DMS153 treated with DMSO at 0.1 percent for 48 hours (cell line): ENCODE results near the gene FURIN.
"Not testable (repeated sequence)": the region's sequence is repeated elsewhere in the genome, so short reads cannot be mapped to it uniquely, and the experiment has no call there.

Source experiments
- DNase-seq: peaks from one replicate; lab custom pipeline; 2025; ENCODE audit not compliant: unreplicated experiment; lab: John Stamatoyannopoulos, UW

The FURIN gene

GRCh38 chr15:90869601-90870353 lies 1.4 kb downstream of the FURIN start:
- DNase-seq, result no peak

DNA sequence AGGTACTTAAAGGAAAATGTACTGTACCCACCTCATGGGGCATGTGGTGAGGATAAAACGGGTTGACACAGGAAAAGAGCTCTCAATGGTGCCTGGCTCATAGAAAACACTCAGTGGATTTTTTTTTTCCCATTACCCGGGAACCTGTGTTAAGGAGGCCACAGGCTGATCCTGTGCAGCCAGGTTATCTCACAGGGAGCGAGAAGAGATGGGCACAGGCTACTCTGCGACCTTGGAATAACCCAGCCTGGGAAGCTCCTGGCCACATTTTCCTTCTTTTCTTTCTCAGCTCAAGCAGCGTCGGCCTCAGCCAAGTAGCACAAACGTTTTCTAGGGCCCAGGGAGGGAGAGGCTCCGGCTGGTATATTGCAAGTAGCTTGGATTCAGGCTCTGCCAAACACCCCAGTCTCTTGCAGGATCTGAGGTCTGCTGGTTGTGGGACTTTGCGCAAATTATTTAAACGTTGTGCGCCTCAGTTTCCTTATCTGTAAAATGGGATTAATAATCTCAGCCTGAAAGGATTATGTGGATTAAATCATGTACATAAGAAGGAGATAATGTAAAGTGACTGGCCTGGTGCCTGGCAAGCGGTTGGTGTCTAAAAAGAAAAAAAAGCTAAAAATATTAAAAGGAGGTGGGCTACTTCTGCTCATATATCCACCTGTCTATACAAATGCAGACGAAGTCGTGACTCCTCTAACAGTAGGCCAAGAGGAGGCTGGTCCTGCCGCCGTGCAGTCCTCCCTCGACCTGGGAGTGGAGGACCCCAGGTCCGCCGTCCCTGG lies 2.2 kb downstream of the FURIN start:
- no peak for DNase-seq

DNA sequence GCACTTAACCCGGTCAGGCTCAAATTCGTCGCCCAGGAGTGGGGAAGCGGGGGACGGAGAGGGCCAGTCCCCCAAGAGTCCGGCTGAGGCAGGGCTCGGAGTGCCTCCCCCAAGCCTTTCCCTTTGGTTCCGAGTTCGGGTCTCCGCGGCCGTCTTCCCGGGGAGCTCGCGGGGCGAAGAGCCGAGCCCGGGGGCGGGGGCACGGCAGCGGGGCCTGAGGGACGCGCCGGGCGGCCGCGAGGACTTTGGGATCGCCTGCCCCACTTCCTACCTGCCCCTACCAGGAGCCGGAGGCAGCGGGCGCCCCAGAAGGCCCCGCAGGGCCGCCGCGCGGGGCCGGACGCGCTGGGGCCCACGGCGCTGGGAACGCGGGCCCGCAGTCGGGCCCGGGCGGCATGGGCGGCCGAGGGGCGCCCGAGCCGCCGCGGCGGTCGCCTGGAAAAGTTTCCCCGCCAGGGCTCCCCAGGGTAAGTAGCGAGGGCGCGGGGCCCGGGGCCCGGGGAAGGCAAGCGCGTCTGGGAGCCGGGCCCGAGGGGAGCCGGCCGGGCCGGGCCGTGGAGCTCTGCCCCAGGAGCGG lies 2.8 kb downstream of the FURIN start:
- no peak for DNase-seq

DNA sequence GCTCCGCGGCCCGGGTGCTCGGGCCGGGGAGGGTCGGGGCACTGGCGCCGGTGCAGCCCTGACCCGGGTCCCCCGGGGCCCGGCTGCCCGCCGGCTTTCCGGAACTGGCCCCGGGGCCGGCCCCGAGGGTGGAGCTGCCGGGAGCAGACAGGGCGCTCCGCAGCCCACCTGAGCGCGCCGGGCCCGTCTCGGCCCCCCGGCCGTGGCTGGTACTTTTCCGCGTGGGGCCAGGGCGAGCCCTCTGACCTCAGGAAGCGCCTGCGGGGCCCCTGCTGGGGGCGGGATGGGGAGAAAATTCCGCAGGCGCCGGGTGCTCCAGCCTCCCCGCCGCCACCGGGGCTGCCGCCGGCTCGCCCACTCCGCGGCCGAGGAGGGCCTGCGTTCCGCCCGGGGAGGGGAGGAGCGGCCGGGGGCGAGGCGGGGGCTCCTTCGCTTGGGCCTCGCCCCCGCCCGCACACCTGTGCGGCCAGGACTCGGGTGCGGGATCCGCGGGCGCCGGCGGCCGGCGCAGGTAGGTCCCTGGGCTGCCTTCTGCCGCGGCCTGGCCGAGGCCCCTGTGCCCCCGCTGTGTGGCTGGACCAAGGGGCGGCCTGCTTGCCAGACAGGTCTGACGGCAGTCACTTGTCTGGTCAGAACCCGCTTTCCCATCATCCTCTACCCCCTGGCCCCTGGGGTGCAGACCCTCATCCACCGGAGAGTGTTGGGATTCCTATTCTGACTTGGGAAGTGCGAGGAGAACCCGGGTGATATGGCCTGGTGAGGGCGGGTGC lies 3.5 kb downstream of the FURIN start:
- no peak for DNase-seq

DNA sequence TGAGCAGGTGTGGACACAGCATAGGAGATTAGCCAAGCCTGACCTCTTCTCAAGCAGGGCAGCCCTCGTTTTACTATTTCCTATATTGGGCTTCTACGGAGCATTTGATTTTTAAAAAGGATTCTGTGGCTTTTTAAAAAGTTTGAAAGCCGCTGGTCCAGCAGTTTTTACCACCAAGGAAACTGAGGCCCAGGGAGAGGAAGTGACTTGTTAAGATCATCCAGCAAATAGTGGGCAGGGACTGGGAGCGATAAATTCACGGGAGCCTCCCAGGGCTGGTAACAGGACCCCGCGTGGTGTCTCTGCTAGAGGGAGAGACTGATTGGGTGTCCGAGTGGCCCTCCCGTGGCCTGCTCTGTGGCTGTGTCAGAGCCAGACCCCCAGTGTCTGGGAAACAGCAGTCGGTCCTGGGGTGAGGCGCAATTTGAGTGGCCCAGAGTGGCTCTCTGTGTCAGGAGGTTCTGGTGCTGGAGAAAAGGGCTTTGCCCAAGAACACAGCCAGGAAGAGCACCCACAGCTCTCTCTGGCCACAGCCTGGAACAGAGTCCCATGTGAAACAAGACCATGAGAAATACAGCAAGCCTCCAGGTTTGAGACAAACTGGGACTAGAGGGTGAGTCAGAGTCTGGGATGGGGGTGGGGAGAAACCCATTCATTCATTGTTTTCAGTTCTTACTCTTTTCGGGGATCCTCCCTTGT lies 4.2 kb downstream of the FURIN start:
- DNase-seq, result no peak

GRCh38 chr15:90873488-90873997 lies 5.2 kb downstream of the FURIN start:
- no peak for DNase-seq

DNA sequence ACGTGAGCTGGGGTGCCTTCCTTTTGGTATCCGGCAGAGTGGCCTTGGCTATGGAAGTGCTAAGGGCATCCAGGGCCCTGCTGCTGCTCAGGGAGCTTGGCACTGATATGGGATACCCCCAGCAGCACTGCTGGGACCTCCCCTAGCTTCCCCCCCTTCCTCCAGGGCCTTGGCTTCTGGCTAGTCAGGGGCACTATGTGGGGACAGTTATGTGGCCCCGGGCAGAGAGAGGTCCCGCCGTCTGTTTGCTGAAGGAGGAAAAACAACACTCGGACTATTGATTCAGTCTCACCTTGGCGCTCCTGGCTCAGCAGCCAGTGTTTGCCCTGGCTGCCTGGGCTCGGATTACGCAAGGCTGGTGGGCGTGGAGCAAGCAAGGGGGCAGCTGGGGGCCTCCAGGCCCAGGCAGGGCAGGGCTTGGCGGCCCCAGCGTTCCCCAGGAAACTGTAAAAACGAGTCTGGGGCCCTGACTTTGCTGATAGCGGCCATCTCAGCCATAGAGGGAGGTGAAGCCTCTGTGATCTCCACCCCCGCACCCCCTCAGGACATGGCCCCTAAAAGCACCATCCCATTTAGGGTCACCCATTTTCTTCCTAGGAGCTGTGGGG lies 5.7 kb downstream of the FURIN start:
- no peak for DNase-seq

DNA sequence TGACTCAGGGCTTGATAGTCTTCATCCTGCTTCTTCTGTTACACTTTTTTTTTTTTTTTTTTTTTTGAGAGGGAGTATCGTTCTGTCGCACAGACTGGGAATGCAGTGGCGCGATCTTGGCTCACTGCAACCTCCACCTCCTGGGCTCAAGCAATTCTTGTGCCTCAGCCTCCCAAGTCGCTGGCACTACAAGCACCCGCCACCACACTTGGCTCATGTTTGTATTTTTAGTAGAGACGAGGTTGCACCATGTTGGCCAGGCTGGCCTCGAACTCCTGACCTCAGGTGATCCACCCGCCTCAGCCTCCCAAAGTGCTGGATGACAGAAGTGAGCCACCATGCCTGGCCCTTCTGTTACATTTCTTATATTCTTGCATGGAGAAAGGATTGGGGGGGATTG lies 6.6 kb downstream of the FURIN start:
- DNase-seq, result not testable (repeated sequence)

DNA sequence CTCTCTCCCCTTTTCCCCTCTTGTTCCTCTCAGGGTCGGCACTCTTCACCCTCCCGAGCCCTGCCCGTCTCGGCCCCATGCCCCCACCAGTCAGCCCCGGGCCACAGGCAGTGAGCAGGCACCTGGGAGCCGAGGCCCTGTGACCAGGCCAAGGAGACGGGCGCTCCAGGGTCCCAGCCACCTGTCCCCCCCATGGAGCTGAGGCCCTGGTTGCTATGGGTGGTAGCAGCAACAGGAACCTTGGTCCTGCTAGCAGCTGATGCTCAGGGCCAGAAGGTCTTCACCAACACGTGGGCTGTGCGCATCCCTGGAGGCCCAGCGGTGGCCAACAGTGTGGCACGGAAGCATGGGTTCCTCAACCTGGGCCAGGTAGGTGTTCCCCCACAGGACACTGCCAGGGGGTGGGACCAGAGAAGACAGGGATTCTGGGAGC lies 7.2 kb downstream of the FURIN start:
- no peak for DNase-seq

GRCh38 chr15:90876046-90876445 lies 7.7 kb downstream of the FURIN start:
- no peak for DNase-seq

DNA sequence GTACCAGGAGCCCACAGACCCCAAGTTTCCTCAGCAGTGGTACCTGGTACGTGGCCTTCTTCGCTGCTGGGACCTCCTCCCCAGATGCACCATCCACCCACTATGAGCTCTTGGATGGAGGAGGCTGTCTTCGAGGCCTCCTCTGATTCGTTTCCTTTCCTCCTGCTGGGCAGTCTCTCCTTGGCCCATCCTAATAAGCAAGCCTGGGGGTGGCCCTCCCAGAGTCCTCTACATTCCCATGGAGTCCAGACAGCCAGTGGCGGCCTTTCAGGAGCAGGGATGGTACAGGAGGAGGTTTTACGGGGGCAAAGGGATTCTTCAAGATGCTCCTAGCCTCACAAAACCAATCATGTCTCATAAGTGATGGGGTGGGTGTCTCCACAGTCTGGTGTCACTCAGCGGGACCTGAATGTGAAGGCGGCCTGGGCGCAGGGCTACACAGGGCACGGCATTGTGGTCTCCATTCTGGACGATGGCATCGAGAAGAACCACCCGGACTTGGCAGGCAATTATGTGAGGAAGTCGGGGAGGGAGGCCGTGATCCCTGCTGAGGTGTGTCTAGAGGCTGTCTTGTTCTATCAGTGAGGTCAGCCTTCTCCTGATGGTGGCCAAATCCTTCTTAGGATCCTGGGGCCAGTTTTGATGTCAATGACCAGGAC lies 8.3 kb downstream of the FURIN start:
- DNase-seq, result no peak

DNA sequence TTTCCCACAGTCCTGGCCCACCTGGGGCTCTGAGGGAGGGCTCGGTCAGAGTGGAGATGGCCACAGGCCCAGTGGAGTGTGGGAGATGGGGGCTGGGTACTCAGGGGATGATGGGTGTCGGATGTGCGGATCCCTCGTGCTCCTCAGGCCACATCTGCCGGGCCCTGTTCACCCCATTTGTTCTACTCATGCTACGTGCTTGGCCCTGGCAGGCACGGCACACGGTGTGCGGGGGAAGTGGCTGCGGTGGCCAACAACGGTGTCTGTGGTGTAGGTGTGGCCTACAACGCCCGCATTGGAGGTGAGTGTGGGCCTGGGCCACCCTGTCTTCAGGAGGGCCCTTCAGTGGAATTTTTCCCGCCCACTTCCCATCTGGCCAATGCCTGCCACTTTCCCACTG lies 8.9 kb downstream of the FURIN start:
- no peak for DNase-seq

- DNase-seq, result no peak
Measured at GRCh38 chr15:90877996-90878395, 9.6 kb downstream of the FURIN start.

DNA sequence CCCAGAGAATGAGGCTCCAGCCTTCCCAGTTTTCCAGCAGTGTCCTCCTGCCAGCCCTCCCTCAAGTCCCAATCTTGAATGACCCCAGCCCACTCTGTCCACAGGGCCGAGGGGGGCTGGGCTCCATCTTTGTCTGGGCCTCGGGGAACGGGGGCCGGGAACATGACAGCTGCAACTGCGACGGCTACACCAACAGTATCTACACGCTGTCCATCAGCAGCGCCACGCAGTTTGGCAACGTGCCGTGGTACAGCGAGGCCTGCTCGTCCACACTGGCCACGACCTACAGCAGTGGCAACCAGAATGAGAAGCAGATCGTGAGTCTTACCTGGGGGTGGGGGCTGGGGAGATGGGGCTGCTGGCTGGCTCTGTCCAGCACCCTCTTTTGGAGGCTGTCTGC lies 10.3 kb downstream of the FURIN start:
- DNase-seq, result no peak

DNA sequence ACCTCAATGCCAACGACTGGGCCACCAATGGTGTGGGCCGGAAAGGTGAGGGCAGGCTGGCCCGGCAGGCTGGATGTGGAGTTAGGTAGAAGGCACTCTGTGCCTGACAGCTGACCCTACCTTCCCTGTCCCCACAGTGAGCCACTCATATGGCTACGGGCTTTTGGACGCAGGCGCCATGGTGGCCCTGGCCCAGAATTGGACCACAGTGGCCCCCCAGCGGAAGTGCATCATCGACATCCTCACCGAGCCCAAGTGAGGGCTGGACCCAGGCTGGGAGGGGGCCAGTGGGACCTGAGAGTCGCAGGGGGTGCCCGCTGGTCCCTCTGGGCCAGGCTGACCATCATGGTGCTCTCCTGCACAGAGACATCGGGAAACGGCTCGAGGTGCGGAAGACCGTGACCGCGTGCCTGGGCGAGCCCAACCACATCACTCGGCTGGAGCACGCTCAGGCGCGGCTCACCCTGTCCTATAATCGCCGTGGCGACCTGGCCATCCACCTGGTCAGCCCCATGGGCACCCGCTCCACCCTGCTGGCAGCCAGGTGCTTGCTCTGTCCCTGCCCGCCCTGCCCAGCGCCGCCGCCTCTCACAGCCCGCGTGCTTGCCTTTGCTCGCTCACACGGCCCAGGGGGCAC lies 11.5 kb downstream of the FURIN start:
- no peak for DNase-seq

GRCh38 chr15:90880381-90881145 lies 12.2 kb downstream of the FURIN start:
- DNase-seq, result no peak

DNA sequence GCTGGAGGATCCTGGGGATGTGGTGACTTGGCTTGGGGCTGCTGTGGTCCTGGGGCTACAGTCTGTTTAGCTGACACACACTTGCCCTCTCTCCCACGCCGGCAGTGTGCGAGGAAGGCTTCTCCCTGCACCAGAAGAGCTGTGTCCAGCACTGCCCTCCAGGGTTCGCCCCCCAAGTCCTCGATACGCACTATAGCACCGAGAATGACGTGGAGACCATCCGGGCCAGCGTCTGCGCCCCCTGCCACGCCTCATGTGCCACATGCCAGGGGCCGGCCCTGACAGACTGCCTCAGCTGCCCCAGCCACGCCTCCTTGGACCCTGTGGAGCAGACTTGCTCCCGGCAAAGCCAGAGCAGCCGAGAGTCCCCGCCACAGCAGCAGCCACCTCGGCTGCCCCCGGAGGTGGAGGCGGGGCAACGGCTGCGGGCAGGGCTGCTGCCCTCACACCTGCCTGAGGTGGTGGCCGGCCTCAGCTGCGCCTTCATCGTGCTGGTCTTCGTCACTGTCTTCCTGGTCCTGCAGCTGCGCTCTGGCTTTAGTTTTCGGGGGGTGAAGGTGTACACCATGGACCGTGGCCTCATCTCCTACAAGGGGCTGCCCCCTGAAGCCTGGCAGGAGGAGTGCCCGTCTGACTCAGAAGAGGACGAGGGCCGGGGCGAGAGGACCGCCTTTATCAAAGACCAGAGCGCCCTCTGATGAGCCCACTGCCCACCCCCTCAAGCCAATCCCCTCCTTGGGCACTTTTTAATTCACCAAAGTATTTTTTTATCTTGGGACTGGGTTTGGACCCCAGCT lies 13.0 kb downstream of the FURIN start:
- no peak for DNase-seq
